HEK293 (cell line): ENCODE measurements around the gene VWCE.

Experiments
- ZBTB17 ChIP-seq: fragments of 450-650 bp; formaldehyde crosslinking; IDR thresholded peaks from 2 replicates; pipeline ENCODE4 v1.5.1; 2016; ENCODE audit warnings: missing biosample characterization, missing genetic modification characterization
- ZNF184 ChIP-seq: fragments of 450-650 bp; IDR thresholded peaks from 2 replicates; pipeline ENCODE4 v1.5.1; 2018; ENCODE audit warnings: missing biosample characterization, mild to moderate bottlenecking, missing genetic modification characterization
- ZNF24 ChIP-seq: fragments of 450-650 bp; formaldehyde crosslinking; IDR thresholded peaks from 2 replicates; pipeline ENCODE4 v1.5.1; 2016; ENCODE audit warnings: missing biosample characterization, missing genetic modification characterization
- ZNF404 ChIP-seq: fragments of 450-650 bp; formaldehyde crosslinking; IDR thresholded peaks from 2 replicates; pipeline ENCODE4 v1.5.1; 2017; ENCODE audit warnings: missing biosample characterization, missing genetic modification characterization
- ZNF792 ChIP-seq: fragments of 450-650 bp; formaldehyde crosslinking; IDR thresholded peaks from 2 replicates; pipeline ENCODE4 v1.5.1; 2016; ENCODE audit warnings: missing biosample characterization, missing genetic modification characterization
- TF ChIP-seq, protein P1 (sequence below): fragments of 450-650 bp; formaldehyde crosslinking; IDR thresholded peaks from 2 replicates; pipeline ENCODE4 v1.5.1; 2016; ENCODE audit warnings: missing biosample characterization, missing genetic modification characterization
- TF ChIP-seq, protein P2 (sequence below): fragments of 450-650 bp; formaldehyde crosslinking; IDR thresholded peaks from 2 replicates; pipeline ENCODE4 v1.5.1; 2016; ENCODE audit warnings: missing biosample characterization, missing genetic modification characterization

DNA sequence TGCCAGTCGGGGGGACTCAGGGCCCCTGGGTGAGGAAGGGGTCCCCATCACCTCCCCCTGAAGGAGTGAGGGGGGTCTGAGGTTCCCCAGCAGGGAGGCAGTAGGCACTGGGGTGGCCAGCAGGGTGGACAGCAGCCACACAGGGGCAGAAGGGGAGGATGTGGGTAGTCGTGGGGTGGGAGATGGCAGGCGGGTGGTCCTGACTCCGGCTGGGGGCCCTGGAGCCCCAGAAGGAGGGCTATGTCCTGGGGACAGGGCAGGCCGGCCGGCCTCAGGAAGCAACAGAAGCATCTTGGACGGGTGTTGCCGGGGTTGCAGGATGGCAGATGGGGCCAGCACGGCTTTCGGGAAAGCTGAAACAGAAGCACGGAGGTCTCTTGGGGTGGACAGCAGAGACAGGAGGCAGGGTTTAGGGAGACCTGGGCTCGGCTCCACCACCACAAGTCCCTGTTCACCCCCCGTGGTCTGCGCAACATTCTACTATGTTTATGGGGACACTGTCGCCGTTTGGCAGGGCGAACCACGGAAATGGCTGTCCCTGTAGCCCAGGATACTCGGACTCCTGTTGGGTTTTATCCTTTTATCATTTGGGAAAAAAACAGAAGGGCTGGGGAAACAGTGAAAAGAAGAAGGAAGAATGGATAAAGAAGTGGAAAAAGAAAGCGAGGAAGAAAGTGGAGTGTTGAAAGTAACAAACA, 14.1 kb downstream of the VWCE start:
- TF ChIP-seq, protein P1, sequence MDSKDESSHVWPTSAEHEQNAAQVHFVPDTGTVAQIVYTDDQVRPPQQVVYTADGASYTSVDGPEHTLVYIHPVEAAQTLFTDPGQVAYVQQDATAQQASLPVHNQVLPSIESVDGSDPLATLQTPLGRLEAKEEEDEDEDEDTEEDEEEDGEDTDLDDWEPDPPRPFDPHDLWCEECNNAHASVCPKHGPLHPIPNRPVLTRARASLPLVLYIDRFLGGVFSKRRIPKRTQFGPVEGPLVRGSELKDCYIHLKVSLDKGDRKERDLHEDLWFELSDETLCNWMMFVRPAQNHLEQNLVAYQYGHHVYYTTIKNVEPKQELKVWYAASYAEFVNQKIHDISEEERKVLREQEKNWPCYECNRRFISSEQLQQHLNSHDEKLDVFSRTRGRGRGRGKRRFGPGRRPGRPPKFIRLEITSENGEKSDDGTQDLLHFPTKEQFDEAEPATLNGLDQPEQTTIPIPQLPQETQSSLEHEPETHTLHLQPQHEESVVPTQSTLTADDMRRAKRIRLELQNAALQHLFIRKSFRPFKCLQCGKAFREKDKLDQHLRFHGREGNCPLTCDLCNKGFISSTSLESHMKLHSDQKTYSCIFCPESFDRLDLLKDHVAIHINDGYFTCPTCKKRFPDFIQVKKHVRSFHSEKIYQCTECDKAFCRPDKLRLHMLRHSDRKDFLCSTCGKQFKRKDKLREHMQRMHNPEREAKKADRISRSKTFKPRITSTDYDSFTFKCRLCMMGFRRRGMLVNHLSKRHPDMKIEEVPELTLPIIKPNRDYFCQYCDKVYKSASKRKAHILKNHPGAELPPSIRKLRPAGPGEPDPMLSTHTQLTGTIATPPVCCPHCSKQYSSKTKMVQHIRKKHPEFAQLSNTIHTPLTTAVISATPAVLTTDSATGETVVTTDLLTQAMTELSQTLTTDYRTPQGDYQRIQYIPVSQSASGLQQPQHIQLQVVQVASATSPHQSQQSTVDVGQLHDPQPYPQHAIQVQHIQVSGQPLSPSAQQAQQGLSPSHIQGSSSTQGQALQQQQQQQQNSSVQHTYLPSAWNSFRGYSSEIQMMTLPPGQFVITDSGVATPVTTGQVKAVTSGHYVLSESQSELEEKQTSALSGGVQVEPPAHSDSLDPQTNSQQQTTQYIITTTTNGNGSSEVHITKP (tag by site-specific recombination) = no peak
- TF ChIP-seq ZNF184 (tag by site-specific recombination) (no peak), ZBTB17 (tag by site-specific recombination) (no peak), ZNF24 (no peak), ZNF792 (no peak), ZNF404 (no peak)
- TF ChIP-seq, protein P2, sequence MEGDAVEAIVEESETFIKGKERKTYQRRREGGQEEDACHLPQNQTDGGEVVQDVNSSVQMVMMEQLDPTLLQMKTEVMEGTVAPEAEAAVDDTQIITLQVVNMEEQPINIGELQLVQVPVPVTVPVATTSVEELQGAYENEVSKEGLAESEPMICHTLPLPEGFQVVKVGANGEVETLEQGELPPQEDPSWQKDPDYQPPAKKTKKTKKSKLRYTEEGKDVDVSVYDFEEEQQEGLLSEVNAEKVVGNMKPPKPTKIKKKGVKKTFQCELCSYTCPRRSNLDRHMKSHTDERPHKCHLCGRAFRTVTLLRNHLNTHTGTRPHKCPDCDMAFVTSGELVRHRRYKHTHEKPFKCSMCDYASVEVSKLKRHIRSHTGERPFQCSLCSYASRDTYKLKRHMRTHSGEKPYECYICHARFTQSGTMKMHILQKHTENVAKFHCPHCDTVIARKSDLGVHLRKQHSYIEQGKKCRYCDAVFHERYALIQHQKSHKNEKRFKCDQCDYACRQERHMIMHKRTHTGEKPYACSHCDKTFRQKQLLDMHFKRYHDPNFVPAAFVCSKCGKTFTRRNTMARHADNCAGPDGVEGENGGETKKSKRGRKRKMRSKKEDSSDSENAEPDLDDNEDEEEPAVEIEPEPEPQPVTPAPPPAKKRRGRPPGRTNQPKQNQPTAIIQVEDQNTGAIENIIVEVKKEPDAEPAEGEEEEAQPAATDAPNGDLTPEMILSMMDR = no peak
